HCT116 (cell line): Measurements from ENCODE around the gene RRBP1.

Experiments used
- POLR2A ChIP-seq: IDR thresholded peaks from 2 replicates; pipeline ENCODE4 v1.7.0; 2011; ENCODE audit warnings: borderline replicate concordance; ENCODE audit not compliant: insufficient read depth, insufficient read length; ENCODE audit errors: extremely low read depth
- POLR2AphosphoS5 ChIP-seq: IDR thresholded peaks from 2 replicates; pipeline ENCODE4 v1.6.1; 2011; ENCODE audit warnings: mild to moderate bottlenecking, low read depth, low read length, moderate library complexity
- TF ChIP-seq, protein P1 (sequence below), 3 experiments: fragments of 200-600 bp in 1 of 3; sonication (generic) in 1 of 3; IDR thresholded peaks in 2 of 3; conservative IDR thresholded peaks in 1 of 3; 2 replicates each; pipeline ENCODE4 v1.5.1; 2012 to 2017; ENCODE audit warnings: low read depth in 2 of 3, low read length in 2 of 3, antibody characterized with exemption in 1 of 3, borderline replicate concordance in 1 of 3, control low read depth in 1 of 3, mild to moderate bottlenecking in 1 of 3, mixed read lengths in 1 of 3, mixed run types in 1 of 3, moderate library complexity in 1 of 3; ENCODE audit not compliant: insufficient read depth in 1 of 3

DNA sequence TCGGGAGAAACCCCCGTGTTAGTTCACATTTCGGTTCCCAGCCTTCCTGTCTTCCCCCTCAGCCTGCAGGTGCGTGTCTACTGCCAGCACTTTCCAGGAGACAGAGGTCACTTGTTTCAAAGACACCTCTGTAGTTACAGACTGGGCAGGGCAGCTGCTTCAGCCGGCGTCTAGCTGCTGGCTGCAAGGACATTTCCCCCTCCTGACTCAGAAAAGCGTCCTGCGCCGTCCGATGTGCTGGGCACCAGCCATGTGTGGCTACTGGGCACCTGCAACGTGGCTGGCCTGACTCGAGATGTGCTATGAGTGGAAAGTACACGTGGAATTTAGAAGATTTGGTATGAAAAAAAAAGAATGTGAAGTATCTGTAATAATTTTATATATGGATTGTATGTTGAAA lies 37.6 kb downstream of the RRBP1 start:
- TF ChIP-seq, protein P1, sequence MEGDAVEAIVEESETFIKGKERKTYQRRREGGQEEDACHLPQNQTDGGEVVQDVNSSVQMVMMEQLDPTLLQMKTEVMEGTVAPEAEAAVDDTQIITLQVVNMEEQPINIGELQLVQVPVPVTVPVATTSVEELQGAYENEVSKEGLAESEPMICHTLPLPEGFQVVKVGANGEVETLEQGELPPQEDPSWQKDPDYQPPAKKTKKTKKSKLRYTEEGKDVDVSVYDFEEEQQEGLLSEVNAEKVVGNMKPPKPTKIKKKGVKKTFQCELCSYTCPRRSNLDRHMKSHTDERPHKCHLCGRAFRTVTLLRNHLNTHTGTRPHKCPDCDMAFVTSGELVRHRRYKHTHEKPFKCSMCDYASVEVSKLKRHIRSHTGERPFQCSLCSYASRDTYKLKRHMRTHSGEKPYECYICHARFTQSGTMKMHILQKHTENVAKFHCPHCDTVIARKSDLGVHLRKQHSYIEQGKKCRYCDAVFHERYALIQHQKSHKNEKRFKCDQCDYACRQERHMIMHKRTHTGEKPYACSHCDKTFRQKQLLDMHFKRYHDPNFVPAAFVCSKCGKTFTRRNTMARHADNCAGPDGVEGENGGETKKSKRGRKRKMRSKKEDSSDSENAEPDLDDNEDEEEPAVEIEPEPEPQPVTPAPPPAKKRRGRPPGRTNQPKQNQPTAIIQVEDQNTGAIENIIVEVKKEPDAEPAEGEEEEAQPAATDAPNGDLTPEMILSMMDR (IDR thresholded peaks at IDR 0.05 in 2 of 3, conservative IDR thresholded peaks at IDR 0.05 in 1 of 3; ENCODE audit: borderline replicate concordance in 1 of 3, insufficient read depth in 1 of 3, low read depth in 2 of 3, low read length in 2 of 3), result no peak
- TF ChIP-seq POLR2A, result no peak
- no peak for TF ChIP-seq POLR2AphosphoS5
